ENCODE measurements around the gene CREG1.

DNA sequence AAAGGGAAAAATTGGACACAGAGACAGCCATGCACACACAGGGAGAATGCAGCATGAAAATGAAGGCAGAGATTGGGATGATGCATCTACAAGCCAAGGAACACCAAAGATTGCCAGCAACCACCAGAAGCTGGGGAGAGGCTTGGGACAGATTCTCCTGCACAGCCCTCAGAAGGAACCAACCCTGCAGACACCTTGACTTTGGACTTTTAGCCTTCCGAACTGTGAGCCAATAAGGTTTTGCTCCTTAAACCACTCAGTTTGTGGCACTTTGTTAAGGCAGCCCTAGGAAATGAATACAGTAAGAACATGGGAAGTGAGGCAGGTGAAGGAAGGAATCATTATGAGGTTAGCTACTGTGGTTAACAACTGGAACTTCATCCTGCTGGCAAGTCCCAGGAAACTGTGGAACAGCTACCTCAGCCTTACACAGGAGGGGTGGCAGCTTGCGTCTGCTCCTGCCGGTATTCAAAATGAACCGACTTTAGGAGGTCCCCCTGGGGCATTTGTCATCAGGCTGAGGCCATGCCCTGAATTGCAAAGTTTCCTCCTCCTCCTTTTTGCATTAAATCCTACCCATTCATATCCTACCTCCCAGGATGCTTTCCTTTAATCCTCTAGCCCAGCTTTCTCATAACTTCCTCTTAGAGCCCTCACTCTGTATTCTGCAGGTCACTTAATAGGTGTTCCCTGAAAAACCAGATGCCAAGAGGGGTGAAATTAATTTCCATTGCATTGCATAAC, 50.7 kb downstream of the CREG1 start:
- TF ChIP-seq, protein P1, sequence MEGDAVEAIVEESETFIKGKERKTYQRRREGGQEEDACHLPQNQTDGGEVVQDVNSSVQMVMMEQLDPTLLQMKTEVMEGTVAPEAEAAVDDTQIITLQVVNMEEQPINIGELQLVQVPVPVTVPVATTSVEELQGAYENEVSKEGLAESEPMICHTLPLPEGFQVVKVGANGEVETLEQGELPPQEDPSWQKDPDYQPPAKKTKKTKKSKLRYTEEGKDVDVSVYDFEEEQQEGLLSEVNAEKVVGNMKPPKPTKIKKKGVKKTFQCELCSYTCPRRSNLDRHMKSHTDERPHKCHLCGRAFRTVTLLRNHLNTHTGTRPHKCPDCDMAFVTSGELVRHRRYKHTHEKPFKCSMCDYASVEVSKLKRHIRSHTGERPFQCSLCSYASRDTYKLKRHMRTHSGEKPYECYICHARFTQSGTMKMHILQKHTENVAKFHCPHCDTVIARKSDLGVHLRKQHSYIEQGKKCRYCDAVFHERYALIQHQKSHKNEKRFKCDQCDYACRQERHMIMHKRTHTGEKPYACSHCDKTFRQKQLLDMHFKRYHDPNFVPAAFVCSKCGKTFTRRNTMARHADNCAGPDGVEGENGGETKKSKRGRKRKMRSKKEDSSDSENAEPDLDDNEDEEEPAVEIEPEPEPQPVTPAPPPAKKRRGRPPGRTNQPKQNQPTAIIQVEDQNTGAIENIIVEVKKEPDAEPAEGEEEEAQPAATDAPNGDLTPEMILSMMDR (IDR thresholded peaks at IDR 0.05): no peak
- TF ChIP-seq EP300 (IDR thresholded peaks at IDR 0.05) (no peak), POLR2AphosphoS5 (IDR thresholded peaks at IDR 0.05) (no peak), POLR2A (IDR thresholded peaks at IDR 0.05) (no peak)

All from gastroesophageal sphincter (tissue), 3 donors.